Measurements from ENCODE around the gene MIEF2.

Gene MIEF2

DNA sequence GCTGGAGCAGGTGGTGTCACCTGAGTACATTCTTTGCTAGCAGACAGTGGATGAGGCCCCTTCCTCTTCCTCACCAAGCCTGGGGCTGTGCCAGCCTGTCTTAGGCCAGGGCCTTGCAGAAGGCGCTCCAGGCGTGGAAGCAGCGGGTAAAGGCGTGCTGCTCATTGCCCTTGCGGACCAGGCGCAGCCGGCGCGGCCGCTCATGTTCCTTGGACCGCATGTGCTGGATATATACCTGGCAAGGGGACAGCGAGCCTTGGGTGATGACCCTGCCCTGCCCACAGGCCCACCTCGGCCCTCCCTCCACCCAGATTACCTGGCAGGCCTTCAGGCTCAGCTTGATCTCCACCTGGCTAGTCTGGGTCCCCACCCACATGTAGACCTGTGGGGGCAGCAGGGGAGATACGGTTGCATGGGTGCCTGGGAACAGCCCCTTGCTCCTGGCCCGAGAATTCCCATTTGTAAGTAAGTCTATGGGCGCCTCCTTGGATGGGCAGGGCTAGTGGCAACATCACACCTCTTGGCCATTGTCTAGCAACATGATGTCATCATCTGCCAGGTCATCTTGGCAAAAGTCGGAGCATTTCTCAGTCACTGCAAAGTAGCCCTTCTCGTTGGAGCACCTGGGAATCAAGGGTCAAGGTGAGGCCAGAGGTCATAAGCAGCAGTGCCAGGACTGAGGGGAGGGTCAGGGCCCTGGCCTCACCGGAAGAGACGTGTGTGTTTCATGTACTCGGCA lies 15.3 kb upstream of the MIEF2 start:
- Histone ChIP-seq H4K20me1 (ENCODE audit: insufficient read depth, low read length, poor library complexity, severe bottlenecking) (no peaks in the 10 kb centered on the region), H3K9ac (ENCODE audit: low read depth, low read length, poor library complexity, severe bottlenecking) (no peak overlapping the region), H3K4me1 (ENCODE audit: insufficient read depth, low read length, poor library complexity, severe bottlenecking) (no peaks in the 10 kb centered on the region), H2AFZ (ENCODE audit: low read length) (no peak overlapping the region), H3K9me2 (replicated peaks; ENCODE audit: low read depth, low read length) (no peaks in the 10 kb centered on the region), H3K4me2 (ENCODE audit: low read depth, low read length, poor library complexity, severe bottlenecking) (no peak overlapping the region), H3K79me2 (ENCODE audit: insufficient read depth, low read length) (no peaks in the 10 kb centered on the region), H3K9me3 (ENCODE audit: insufficient read depth, low read depth, low read length) (no peaks in the 10 kb centered on the region), H3K36me3 (ENCODE audit: insufficient read depth, low read length) (peaks cover 44% of the 10 kb centered on the region; the same call in 1 of the 2 replicates), H3K27me3 (ENCODE audit: insufficient read depth, low read length, poor library complexity, severe bottlenecking) (no peaks in the 10 kb centered on the region), H3K4me3 (ENCODE audit: low read length, poor library complexity, severe bottlenecking) (no peak overlapping the region), H3F3A (ENCODE audit: low read depth) (no peaks in the 10 kb centered on the region)
- TF ChIP-seq, protein P1, sequence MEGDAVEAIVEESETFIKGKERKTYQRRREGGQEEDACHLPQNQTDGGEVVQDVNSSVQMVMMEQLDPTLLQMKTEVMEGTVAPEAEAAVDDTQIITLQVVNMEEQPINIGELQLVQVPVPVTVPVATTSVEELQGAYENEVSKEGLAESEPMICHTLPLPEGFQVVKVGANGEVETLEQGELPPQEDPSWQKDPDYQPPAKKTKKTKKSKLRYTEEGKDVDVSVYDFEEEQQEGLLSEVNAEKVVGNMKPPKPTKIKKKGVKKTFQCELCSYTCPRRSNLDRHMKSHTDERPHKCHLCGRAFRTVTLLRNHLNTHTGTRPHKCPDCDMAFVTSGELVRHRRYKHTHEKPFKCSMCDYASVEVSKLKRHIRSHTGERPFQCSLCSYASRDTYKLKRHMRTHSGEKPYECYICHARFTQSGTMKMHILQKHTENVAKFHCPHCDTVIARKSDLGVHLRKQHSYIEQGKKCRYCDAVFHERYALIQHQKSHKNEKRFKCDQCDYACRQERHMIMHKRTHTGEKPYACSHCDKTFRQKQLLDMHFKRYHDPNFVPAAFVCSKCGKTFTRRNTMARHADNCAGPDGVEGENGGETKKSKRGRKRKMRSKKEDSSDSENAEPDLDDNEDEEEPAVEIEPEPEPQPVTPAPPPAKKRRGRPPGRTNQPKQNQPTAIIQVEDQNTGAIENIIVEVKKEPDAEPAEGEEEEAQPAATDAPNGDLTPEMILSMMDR (conservative IDR thresholded peaks at IDR 0.05; ENCODE audit: low read length) = no peak
- TF ChIP-seq EZH2phosphoT487 (IDR thresholded peaks at IDR 0.05; ENCODE audit: borderline replicate concordance) = no peak

DNA sequence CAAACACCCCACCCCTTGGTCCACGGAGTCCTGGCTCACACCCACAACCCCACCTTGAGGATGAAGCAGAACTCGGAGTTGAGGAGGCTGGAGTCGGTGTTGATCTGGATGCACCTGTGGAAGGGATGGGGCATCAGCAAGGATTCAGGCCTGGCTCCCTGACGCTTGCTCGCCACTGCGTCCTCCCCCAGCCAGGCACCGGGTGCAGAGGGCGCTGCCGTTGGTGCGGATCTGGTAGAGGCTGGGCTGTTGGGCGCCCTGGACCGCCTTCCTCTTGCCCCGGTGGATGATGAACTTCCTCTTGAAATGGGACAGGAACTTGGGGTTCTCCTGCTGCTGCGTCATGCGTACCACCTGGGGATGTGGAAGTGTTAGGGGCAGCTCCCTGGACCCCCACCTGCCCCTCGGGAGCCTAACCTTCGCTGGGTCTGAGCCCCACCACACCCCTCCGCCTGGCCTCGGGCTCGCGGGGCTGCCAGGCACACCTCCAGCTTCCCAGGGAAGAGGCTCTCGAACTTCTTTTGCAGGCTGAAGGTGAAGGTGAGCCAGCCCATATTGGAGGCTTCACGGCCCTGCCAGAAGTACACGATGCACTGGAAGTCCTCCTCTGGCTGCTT lies 14.2 kb upstream of the MIEF2 start:
- Histone ChIP-seq H3F3A (ENCODE audit: low read depth) (no peaks in the 10 kb centered on the region), H3K4me2 (ENCODE audit: low read depth, low read length, poor library complexity, severe bottlenecking) (no peak overlapping the region), H3K4me1 (ENCODE audit: insufficient read depth, low read length, poor library complexity, severe bottlenecking) (no peaks in the 10 kb centered on the region), H4K20me1 (ENCODE audit: insufficient read depth, low read length, poor library complexity, severe bottlenecking) (no peaks in the 10 kb centered on the region), H3K9me3 (ENCODE audit: insufficient read depth, low read depth, low read length) (no peaks in the 10 kb centered on the region), H3K27me3 (ENCODE audit: insufficient read depth, low read length, poor library complexity, severe bottlenecking) (no peaks in the 10 kb centered on the region), H3K9me2 (replicated peaks; ENCODE audit: low read depth, low read length) (no peaks in the 10 kb centered on the region), H3K36me3 (ENCODE audit: insufficient read depth, low read length) (peaks cover 54% of the 10 kb centered on the region; the same call in 1 of the 2 replicates), H3K4me3 (ENCODE audit: low read length, poor library complexity, severe bottlenecking) (no peak overlapping the region), H3K79me2 (ENCODE audit: insufficient read depth, low read length) (no peaks in the 10 kb centered on the region), H3K9ac (ENCODE audit: low read depth, low read length, poor library complexity, severe bottlenecking) (no peak overlapping the region), H2AFZ (ENCODE audit: low read length) (no peak overlapping the region)
- TF ChIP-seq, protein P1 (conservative IDR thresholded peaks at IDR 0.05; ENCODE audit: low read length) = no peak
- no peak for TF ChIP-seq EZH2phosphoT487 (IDR thresholded peaks at IDR 0.05; ENCODE audit: borderline replicate concordance)

DNA sequence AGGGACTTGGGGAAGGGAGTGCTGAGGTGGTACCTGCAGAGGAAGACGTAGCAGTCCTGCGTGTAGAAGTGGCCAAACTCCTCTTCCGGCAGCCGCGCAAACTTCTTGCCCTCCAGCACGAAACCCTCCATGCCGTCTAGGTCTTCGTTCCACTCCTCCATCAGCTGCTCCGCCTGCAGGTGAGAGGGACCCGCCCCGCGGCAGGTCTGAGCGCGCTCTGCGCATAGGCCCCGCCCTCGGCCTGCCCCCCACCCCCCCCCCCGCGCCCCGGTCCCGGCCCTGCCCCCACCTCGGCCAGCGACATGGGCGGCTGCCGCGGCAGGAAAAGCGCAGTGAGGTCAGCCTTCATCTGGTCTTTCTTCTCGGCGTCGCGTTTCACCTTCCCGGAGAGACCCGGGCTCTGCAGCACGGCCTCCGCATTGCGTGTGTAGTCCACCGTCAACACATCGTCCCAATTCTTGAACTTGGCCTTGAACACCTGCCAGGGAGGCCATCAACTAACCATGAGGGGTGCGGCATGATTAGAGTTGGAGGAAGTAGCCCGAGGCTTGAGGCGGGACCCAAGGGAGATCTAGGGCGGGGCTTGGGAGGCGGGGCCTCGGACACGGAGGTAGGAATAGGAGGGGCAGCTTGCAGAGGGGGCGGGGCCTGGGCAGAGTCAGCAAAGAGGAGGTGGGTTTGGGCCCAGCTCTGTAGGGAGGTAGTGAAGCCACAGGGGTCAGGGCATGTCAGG lies 13.4 kb upstream of the MIEF2 start:
- no peaks in the 10 kb centered on the region for H4K20me1 ChIP-seq (ENCODE audit: insufficient read depth, low read length, poor library complexity, severe bottlenecking)
- TF ChIP-seq, protein P1 (conservative IDR thresholded peaks at IDR 0.05; ENCODE audit: low read length) = no peak
- no peak for TF ChIP-seq EZH2phosphoT487 (IDR thresholded peaks at IDR 0.05; ENCODE audit: borderline replicate concordance)
- peaks cover 55% of the 10 kb centered on the region; the same call in 1 of the 2 replicates for H3K36me3 ChIP-seq (ENCODE audit: insufficient read depth, low read length)
- no peaks in the 10 kb centered on the region for H3K79me2 ChIP-seq (ENCODE audit: insufficient read depth, low read length)
- no peak overlapping the region for H3K4me2 ChIP-seq (ENCODE audit: low read depth, low read length, poor library complexity, severe bottlenecking)
- H3K4me1 ChIP-seq (ENCODE audit: insufficient read depth, low read length, poor library complexity, severe bottlenecking) = no peaks in the 10 kb centered on the region
- no peak overlapping the region for H2AFZ ChIP-seq (ENCODE audit: low read length)
- no peaks in the 10 kb centered on the region for H3F3A ChIP-seq (ENCODE audit: low read depth)
- H3K9me3 ChIP-seq (ENCODE audit: insufficient read depth, low read depth, low read length) = no peaks in the 10 kb centered on the region
- H3K9ac ChIP-seq (ENCODE audit: low read depth, low read length, poor library complexity, severe bottlenecking) = no peak overlapping the region
- no peaks in the 10 kb centered on the region for H3K27me3 ChIP-seq (ENCODE audit: insufficient read depth, low read length, poor library complexity, severe bottlenecking)
- H3K4me3 ChIP-seq (ENCODE audit: low read length, poor library complexity, severe bottlenecking) = no peak overlapping the region
- H3K9me2 ChIP-seq (replicated peaks; ENCODE audit: low read depth, low read length) = no peaks in the 10 kb centered on the region

Data from Loucy (cell line).